ENCODE data around the gene DNAJC28. TPM values are rescaled to one million over a fixed set of nuclear protein-coding genes. Genes with fewer than 3 reads are reported as not detected.

The DNAJC28 gene, protein sequence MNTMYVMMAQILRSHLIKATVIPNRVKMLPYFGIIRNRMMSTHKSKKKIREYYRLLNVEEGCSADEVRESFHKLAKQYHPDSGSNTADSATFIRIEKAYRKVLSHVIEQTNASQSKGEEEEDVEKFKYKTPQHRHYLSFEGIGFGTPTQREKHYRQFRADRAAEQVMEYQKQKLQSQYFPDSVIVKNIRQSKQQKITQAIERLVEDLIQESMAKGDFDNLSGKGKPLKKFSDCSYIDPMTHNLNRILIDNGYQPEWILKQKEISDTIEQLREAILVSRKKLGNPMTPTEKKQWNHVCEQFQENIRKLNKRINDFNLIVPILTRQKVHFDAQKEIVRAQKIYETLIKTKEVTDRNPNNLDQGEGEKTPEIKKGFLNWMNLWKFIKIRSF
- 1 to 10 TPM; 1.3 to 2.7 (median 1.6) TPM for total RNA-seq

- no peak for TF ChIP-seq CTCF (IDR thresholded peaks at IDR 0.05; ENCODE audit: low read depth)
Observed at GRCh38 chr21:33491373-33492102, at the start of gene DNAJC28. DNAJC28 (minus strand) TSS chr21:33491716; CDS start chr21:33489393, 2,323 bp downstream.

GRCh38 chr21:33541105-33541711 is 49.7 kb upstream of the DNAJC28 start:
- TF ChIP-seq CTCF (IDR thresholded peaks at IDR 0.05; ENCODE audit: low read depth) = no peak

GRCh38 chr21:33540711-33541104 is 49.2 kb upstream of the DNAJC28 start:
- no peak for TF ChIP-seq CTCF (IDR thresholded peaks at IDR 0.05; ENCODE audit: low read depth)

- TF ChIP-seq CTCF (IDR thresholded peaks at IDR 0.05; ENCODE audit: low read depth) = no peak
Observed at GRCh38 chr21:33539616-33540015, 48.1 kb upstream of the DNAJC28 start.

DNA sequence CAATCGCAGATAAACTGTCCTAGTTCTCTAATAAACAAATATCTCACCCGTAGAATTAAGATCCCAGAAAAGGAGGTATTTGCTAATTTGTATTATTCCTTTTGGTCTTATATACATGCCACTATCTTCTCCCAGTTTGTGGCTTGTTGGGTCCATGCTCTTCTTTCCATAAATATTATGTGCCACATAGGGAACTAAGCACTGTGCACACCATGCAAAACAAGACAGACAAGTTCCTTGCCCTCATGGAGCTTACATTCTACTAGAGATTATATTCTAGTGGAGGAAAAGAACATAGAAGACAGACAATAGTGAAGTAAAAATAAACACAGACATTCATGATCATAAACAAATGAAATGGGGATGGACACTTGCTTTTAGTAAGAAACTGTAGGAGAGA is 45.7 kb upstream of the DNAJC28 start:
- no peak for TF ChIP-seq CTCF (IDR thresholded peaks at IDR 0.05; ENCODE audit: low read depth)

- TF ChIP-seq CTCF (IDR thresholded peaks at IDR 0.05; ENCODE audit: low read depth) = no peak
Observed at GRCh38 chr21:33531007-33531406, 39.5 kb upstream of the DNAJC28 start.

DNA sequence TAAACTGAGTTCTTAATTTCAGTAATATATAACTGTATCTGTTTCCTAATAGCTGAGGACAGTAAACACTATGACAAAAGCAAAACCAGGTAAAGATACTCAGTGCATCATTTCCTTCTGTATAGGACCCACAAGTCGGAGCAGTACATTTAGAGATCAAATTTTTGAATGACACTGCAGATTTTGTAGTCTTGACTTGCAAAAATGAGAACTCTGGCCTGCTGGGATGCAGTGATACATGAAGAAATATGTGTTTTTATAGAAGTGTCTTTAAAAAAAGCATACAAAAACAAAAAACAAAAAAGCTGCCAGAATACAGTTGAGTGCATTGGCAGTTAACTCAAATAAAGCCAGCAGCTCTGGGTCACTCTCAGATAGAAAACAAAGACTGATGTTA is 31.4 kb upstream of the DNAJC28 start:
- no peak for TF ChIP-seq CTCF (IDR thresholded peaks at IDR 0.05; ENCODE audit: low read depth)

All from subcutaneous adipose tissue (tissue), 4 donors.